BLaER1 (cell line): ENCODE data around the gene RHOH.
A peak's percentile ranks its signal among the peaks of the same experiment; 100 is the strongest.

Experiments used
- H3K27ac ChIP-seq: shearing (Covaris generic); formaldehyde crosslinking; 2 replicates; pipeline ENCODE4 v1.8.1; 2022
- H3K27me3 ChIP-seq: shearing (Covaris generic); formaldehyde crosslinking; 2 replicates; pipeline ENCODE4 v1.8.1; 2022
- H3K36me3 ChIP-seq: shearing (Covaris generic); formaldehyde crosslinking; 2 replicates; pipeline ENCODE4 v1.8.1; 2022
- H3K4me1 ChIP-seq: shearing (Covaris generic); formaldehyde crosslinking; 2 replicates; pipeline ENCODE4 v1.8.1; 2022
- H3K4me2 ChIP-seq: shearing (Covaris generic); formaldehyde crosslinking; 2 replicates; pipeline ENCODE4 v1.8.1; 2022
- H3K4me3 ChIP-seq: shearing (Covaris generic); formaldehyde crosslinking; 2 replicates; pipeline ENCODE4 v1.8.1; 2022
- H3K9ac ChIP-seq: shearing (Covaris generic); formaldehyde crosslinking; 2 replicates; pipeline ENCODE4 v1.8.1; 2022
- H3K9me3 ChIP-seq: shearing (Covaris generic); formaldehyde crosslinking; 2 replicates; pipeline ENCODE4 v1.8.1; 2022
- H4K20me1 ChIP-seq: shearing (Covaris generic); formaldehyde crosslinking; 2 replicates; pipeline ENCODE4 v1.8.1; 2022
- Cebpa-rat ChIP-seq: shearing (Covaris generic); IDR thresholded peaks from 2 replicates; pipeline ENCODE4 v1.8.1; 2022

Gene RHOH

GRCh38 chr4:40193578-40193977 is 3.3 kb upstream of the RHOH start:
- Histone ChIP-seq H3K27ac (peak overlapping the region; percentile 81), H3K36me3 (no peaks in the 10 kb centered on the region), H3K4me3 (peak overlapping the region; percentile 36), H3K9ac (peak overlapping the region; percentile 57), H3K9me3 (no peaks in the 10 kb centered on the region), H3K27me3 (no peaks in the 10 kb centered on the region), H4K20me1 (peaks cover 5% of the 10 kb centered on the region; the same call in 1 of the 2 replicates), H3K4me2 (peak overlapping the region; percentile 97), H3K4me1 (peaks cover 70% of the 10 kb centered on the region)
- TF ChIP-seq Cebpa-rat, result no peak

DNA sequence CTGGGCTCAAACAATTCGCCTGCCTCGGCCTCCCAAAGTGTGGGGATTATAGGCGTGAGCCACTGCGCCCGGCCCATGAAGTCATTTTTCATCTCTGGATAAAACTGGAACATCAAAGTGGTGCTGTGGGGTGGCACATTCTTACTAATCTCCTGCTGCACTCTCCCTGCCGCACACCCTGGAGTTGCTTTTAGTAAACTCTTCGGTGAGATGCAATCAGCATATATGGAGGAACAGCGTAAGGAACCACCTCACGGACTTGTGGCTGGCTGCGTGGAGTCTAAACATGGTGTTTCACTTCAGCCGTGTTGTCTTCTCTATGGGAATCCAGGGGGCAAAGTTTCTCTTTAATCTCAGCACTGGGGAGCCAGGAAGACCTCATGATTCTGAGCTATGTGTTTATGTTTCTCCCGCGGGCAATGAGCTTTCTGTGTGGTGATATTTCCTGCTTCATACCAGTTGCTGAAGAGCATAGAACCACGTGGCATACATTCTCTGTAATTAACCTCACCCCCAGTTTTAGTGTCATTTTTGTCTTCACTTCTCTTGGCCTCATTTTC is 2.1 kb upstream of the RHOH start:
- Histone ChIP-seq H3K4me1 (peaks cover 81% of the 10 kb centered on the region), H3K4me3 (no peak overlapping the region), H3K9ac (peak overlapping the region; percentile 54), H3K9me3 (no peaks in the 10 kb centered on the region), H3K27me3 (no peaks in the 10 kb centered on the region), H4K20me1 (peaks cover 16% of the 10 kb centered on the region), H3K27ac (peak overlapping the region; percentile 81), H3K36me3 (no peaks in the 10 kb centered on the region), H3K4me2 (peak overlapping the region; percentile 97)
- TF ChIP-seq Cebpa-rat, result no peak

DNA sequence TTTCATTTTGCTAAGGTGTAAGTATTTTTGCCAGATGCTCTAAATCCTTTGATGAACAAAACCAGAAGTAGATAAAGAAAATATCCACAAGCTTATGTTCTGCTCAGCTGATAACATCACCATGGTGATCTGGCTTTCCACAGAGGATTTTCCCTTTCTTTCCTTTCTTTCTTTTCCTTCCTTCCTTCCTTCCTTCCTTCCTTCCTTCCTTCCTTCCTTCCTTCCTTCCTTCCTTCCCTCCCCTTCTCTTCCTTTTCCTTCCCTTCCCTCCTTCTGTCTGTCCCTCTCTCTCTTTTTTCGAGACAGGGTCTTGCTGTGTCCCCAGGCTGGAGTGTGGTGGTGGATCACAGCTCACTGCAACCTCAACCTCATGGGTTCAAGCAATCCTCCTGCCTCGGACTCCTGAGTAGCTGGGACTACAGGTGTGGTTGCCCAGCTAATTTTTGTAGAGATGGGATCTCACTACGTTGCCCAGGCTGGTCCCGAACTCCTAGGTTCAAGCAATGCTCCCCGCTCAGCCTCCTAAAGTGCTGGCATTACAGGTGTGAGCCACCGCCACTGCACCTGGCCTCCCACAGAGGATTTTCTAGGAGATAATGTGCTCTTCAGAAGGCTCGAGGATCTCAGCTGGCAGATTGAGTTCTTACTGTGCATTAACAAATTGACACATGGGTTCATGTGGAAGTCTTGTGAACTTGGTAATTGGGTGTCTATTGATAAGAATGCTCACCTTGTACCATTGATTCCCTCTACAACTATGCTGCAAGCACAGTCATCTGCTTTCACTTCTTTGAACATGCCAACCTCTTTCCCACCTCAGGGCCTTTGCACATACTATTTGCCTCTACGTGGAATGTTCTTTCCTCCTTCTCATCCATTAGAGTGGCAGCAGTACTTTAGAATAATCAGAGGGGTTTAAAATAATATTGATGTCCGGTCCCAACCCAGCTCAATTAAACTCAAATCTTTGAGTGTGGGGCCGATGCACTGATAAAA is 1.4 kb upstream of the RHOH start:
- TF ChIP-seq Cebpa-rat, result no peak
- Histone ChIP-seq H3K27me3 (no peaks in the 10 kb centered on the region), H3K27ac (peak overlapping the region; percentile 81), H3K4me2 (peak overlapping the region; percentile 97), H3K4me3 (no peak overlapping the region; the same call in 1 of the 2 replicates), H3K9me3 (no peaks in the 10 kb centered on the region), H4K20me1 (peaks cover 24% of the 10 kb centered on the region), H3K4me1 (peaks cover 88% of the 10 kb centered on the region), H3K9ac (peak overlapping the region; percentile 82; the same call in 1 of the 2 replicates), H3K36me3 (no peaks in the 10 kb centered on the region)

DNA sequence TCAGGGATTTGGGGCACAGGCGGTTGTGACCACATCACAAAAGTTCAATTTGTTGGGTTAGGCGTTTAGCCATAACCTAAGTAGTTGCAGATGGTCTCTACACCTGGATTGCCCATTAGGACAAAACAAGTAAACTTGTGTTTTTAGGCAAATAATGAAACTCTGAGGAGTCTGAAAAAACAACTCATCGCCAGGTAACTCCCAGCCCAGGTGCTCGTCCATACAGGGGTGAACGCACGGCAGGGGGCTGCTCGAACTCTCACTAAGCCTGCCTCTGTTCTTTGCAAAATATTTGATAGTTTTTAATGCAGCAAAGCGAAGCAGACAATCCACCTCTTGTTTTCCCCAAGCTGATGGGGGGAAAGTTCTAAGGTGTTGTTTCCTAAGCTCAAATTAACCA is 559 bp upstream of the RHOH start:
- H3K27ac ChIP-seq, result peak overlapping the region; percentile 79
- peaks cover 32% of the 10 kb centered on the region for H4K20me1 ChIP-seq
- H3K4me1 ChIP-seq, result peaks cover 88% of the 10 kb centered on the region
- peak overlapping the region; percentile 97 for H3K4me2 ChIP-seq
- TF ChIP-seq Cebpa-rat, result no peak
- H3K9me3 ChIP-seq, result no peaks in the 10 kb centered on the region
- H3K36me3 ChIP-seq, result no peaks in the 10 kb centered on the region
- no peaks in the 10 kb centered on the region for H3K27me3 ChIP-seq
- H3K4me3 ChIP-seq, result peak overlapping the region; percentile 68
- H3K9ac ChIP-seq, result peak overlapping the region; percentile 82

GRCh38 chr4:40197879-40198689 is 1.3 kb downstream of the RHOH start:
- no peaks in the 10 kb centered on the region for H3K27me3 ChIP-seq
- H3K4me3 ChIP-seq, result peak overlapping the region; percentile 68
- peak overlapping the region; percentile 97 for H3K4me2 ChIP-seq
- H4K20me1 ChIP-seq, result peaks cover 49% of the 10 kb centered on the region
- H3K4me1 ChIP-seq, result peaks cover 88% of the 10 kb centered on the region
- H3K27ac ChIP-seq, result peak overlapping the region; percentile 79
- no peaks in the 10 kb centered on the region for H3K36me3 ChIP-seq
- no peak for TF ChIP-seq Cebpa-rat
- H3K9me3 ChIP-seq, result no peaks in the 10 kb centered on the region
- H3K9ac ChIP-seq, result peak overlapping the region; percentile 82

GRCh38 chr4:40199179-40199670 is 2.4 kb downstream of the RHOH start:
- Histone ChIP-seq H3K9ac (peak overlapping the region; percentile 82), H3K4me1 (peaks cover 89% of the 10 kb centered on the region), H3K27me3 (no peaks in the 10 kb centered on the region), H3K36me3 (no peaks in the 10 kb centered on the region), H3K4me3 (peak overlapping the region; percentile 68), H3K4me2 (peak overlapping the region; percentile 97), H3K9me3 (no peaks in the 10 kb centered on the region), H4K20me1 (peaks cover 61% of the 10 kb centered on the region), H3K27ac (peak overlapping the region; percentile 10; the same call in 1 of the 2 replicates)
- no peak for TF ChIP-seq Cebpa-rat

DNA sequence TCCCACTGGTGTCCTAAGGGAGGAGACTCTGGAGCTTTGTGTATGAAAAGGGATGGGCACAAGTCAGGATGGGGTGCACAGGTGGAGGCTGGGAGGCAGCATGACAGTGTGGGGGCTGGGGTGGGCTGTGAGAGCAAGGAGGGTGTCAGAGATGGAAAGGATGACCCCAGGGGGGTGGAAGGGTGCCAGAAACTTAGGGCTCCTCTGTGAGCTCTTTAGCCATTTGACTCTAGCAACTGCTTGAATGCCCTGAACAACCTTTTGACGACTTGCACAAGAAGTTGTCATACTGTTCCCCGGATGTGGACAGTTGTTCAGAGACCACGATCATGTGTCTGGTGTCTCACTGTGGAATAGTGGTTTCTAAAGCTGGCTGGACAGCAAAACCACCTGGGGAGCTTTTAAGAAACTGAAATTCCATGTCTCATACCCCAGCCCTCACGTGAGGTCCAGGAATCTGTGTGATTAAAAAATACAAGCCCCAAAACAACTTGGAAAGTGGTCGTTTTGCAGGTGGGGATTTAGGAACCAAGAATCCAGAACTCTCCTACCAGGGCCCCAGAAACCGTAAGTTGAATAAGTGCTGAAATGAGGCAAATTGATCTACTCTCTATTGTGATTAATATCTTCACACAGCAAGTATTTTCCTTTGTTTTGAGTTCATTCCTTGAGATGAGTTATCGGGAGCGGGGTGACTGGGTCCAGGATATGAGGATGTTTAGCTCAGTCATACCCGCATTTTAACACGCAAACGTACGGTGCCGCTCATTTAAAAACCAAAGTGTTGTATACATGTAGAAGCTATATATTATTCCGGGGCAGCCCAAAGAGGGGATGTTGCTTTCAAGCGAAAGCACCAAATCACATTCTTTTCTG is 3.4 kb downstream of the RHOH start:
- Histone ChIP-seq H3K4me1 (peaks cover 89% of the 10 kb centered on the region), H3K27me3 (no peaks in the 10 kb centered on the region), H3K9ac (peak overlapping the region; percentile 82), H3K27ac (0 out of 2 replicates have a peak overlapping the region, but pooled peaks have one; percentile 10), H3K9me3 (no peaks in the 10 kb centered on the region), H3K36me3 (no peaks in the 10 kb centered on the region), H3K4me3 (peak overlapping the region; percentile 68), H3K4me2 (peak overlapping the region; percentile 97), H4K20me1 (peaks cover 71% of the 10 kb centered on the region)
- no peak for TF ChIP-seq Cebpa-rat

GRCh38 chr4:40200875-40201801 is 4.3 kb downstream of the RHOH start:
- Histone ChIP-seq H3K4me2 (peak overlapping the region; percentile 97), H3K4me3 (peak overlapping the region; percentile 68)

More at GRCh38 chr4:40200875-40201801, 4.3 kb downstream of the RHOH start:
- Histone ChIP-seq H3K27me3 (no peaks in the 10 kb centered on the region), H4K20me1 (peaks cover 76% of the 10 kb centered on the region), H3K36me3 (no peaks in the 10 kb centered on the region), H3K4me1 (peaks cover 89% of the 10 kb centered on the region), H3K9ac (peak overlapping the region; percentile 82; the same call in 1 of the 2 replicates), H3K27ac (no peak overlapping the region), H3K9me3 (no peaks in the 10 kb centered on the region)
- TF ChIP-seq Cebpa-rat, result no peak
